WI38 (cell line): ENCODE data around the gene NDST1.

ENCODE experiments used
- H3K4me3 ChIP-seq: 2 replicates; pipeline ENCODE4 v1.5.1; 2011; ENCODE audit warnings: low read depth, mild to moderate bottlenecking, control low read depth, low read length
- CTCF ChIP-seq: IDR thresholded peaks from 2 replicates; pipeline ENCODE4 v1.5.1; 2012; ENCODE audit warnings: low read depth, mild to moderate bottlenecking, control low read depth, low read length

Gene NDST1

GRCh38 chr5:150507474-150508276 is at the start of gene NDST1:
Gene NDST1 (plus strand): TSS chr5:150508131. CDS start chr5:150521255, 13,124 bp downstream.
- H3K4me3 ChIP-seq = no peak within 1 kb of the TSS
- TF ChIP-seq CTCF = no peak

- no peak overlapping the region for H3K4me3 ChIP-seq
These were observed 49.0 kb upstream of the NDST1 start for GRCh38 chr5:150458802-150459557.

GRCh38 chr5:150460781-150461180 is 47.1 kb upstream of the NDST1 start:
- TF ChIP-seq CTCF = no peak
- H3K4me3 ChIP-seq = no peak overlapping the region

More at GRCh38 chr5:150458802-150459557, 49.0 kb upstream of the NDST1 start:
- peak; percentile 74 for TF ChIP-seq CTCF

- H3K4me3 ChIP-seq = no peak overlapping the region
- TF ChIP-seq CTCF = no peak
These were observed 46.7 kb upstream of the NDST1 start for GRCh38 chr5:150461231-150461630.

- no peak overlapping the region for H3K4me3 ChIP-seq
- TF ChIP-seq CTCF = no peak
These were observed 43.3 kb upstream of the NDST1 start for GRCh38 chr5:150464554-150465012.

- no peak overlapping the region for H3K4me3 ChIP-seq
- TF ChIP-seq CTCF = no peak
These were observed 42.0 kb upstream of the NDST1 start for GRCh38 chr5:150465927-150466326.

GRCh38 chr5:150468206-150468605 is 39.7 kb upstream of the NDST1 start:
- TF ChIP-seq CTCF = no peak
- H3K4me3 ChIP-seq = no peak overlapping the region
